GM12878 (cell line): ENCODE results near the gene RALGPS1. TPM values are rescaled to one million over a fixed set of nuclear protein-coding genes. Genes with fewer than 3 reads are reported as not detected.

ENCODE experiments used
- ATAC-seq: fragments of 200-7000 bp; cut with Tn5 transposase; 3 replicates; pipeline ENCODE4 v1.9.1; 2020; ENCODE audit warnings: mild to moderate bottlenecking, moderate library complexity
- BruUV-seq: library from RNA; stranded (reverse); fragments of 400-500 nt; replicated peaks from 2 replicates; lab custom pipeline; 2021; lab: Mats Ljungman, UMichigan
- CTCF ChIA-PET: fragments of 300-600 bp; sonication (Branson Sonifier 250); formaldehyde crosslinking; extraction: SDS; loops from one replicate; lab custom pipeline; 2021; ENCODE audit warnings: inconsistent platforms; lab: Yijun Ruan, JAX
- POLR2A ChIA-PET: fragments of 350-600 bp; formaldehyde crosslinking; extraction: SDS; loops from one replicate; lab custom pipeline; 2021; ENCODE audit warnings: inconsistent platforms; lab: Charles Lee
- RAD21 ChIA-PET: fragments of 300-600 bp; sonication (Branson Sonifier 250); formaldehyde crosslinking; loops from one replicate; lab custom pipeline; 2023; ENCODE audit warnings: antibody characterized with exemption; ENCODE audit not compliant: unreplicated experiment; lab: Charles Lee
- SMC1A ChIA-PET: fragments of 300-600 bp; sonication (Branson Sonifier 250); formaldehyde crosslinking; loops from one replicate; lab custom pipeline; 2023; ENCODE audit not compliant: unreplicated experiment, uncharacterized antibody; lab: Charles Lee
- DNase-seq: peaks from one replicate; pipeline ENCODE4 v3.0.0-alpha.2; 2011; ENCODE audit warnings: low read depth, low spot score
- FAIRE-seq: peaks from 3 replicates; lab custom pipeline; 2011; peaks lifted over from hg19 to GRCh38; lab: Jason Lieb, UNC
- H2AFZ ChIP-seq: 2 replicates; pipeline ENCODE4 v1.6.0; 2011; ENCODE audit warnings: low read depth, low read length, control low read depth; ENCODE audit not compliant: control insufficient read depth
- H3K27ac ChIP-seq: 2 replicates; pipeline ENCODE4 v1.5.1; 2011; ENCODE audit warnings: control low read depth; ENCODE audit not compliant: control insufficient read depth, insufficient read depth
- H3K27me3 ChIP-seq, 2 experiments: replicated peaks in 1 of 2; 2 replicates each; pipeline versions ENCODE4 v1.6.0 to v1.6.1; 2011; ENCODE audit warnings: low read length in 1 of 2; ENCODE audit not compliant: control insufficient read depth in 2 of 2, insufficient read depth in 2 of 2
- H3K36me3 ChIP-seq, 2 experiments: 2 replicates each; pipeline ENCODE4 v1.5.1; 2011; ENCODE audit warnings: low read length in 1 of 2; ENCODE audit not compliant: control insufficient read depth in 2 of 2, insufficient read depth in 2 of 2
- H3K4me1 ChIP-seq: 2 replicates; pipeline ENCODE4 v1.6.1; 2011; ENCODE audit warnings: mild to moderate bottlenecking, low read length, moderate library complexity, mixed read lengths; ENCODE audit not compliant: control insufficient read depth, insufficient read depth
- H3K4me2 ChIP-seq: 2 replicates; pipeline ENCODE4 v1.6.0; 2011; ENCODE audit warnings: control low read depth; ENCODE audit not compliant: control insufficient read depth, insufficient read depth
- H3K4me3 ChIP-seq: fragments of 200-600 bp; sonication (generic); 2 replicates; pipeline ENCODE4 v1.5.1; 2016
- H3K79me2 ChIP-seq: 2 replicates; pipeline ENCODE4 v1.6.0; 2011; ENCODE audit warnings: low read length; ENCODE audit not compliant: control insufficient read depth, insufficient read depth
- H3K9ac ChIP-seq: 2 replicates; pipeline ENCODE4 v1.8.0; 2011; ENCODE audit warnings: low read length, control low read depth, mixed read lengths; ENCODE audit not compliant: control insufficient read depth, insufficient read depth
- H3K9me3 ChIP-seq: replicated peaks from 3 replicates; pipeline ENCODE4 v1.5.1; 2011; ENCODE audit warnings: mild to moderate bottlenecking, low read length; ENCODE audit not compliant: control insufficient read depth, insufficient read depth
- H4K20me1 ChIP-seq: 2 replicates; pipeline ENCODE4 v1.6.0; 2011; ENCODE audit not compliant: control insufficient read depth, insufficient read depth
- BCL3 ChIP-seq: IDR thresholded peaks from 2 replicates; pipeline ENCODE4 v1.6.1; 2011; ENCODE audit warnings: borderline replicate concordance, low read depth, mild to moderate bottlenecking, moderate library complexity, low read length; ENCODE audit not compliant: insufficient read depth, poor library complexity, severe bottlenecking
- CHD2 ChIP-seq: IDR thresholded peaks from 2 replicates; pipeline ENCODE4 v1.6.1; 2011; ENCODE audit warnings: low read depth, low read length, improper control_type of control experiment, borderline replicate concordance
- CHD4 ChIP-seq: fragments of 200-600 bp; sonication (generic); IDR thresholded peaks from 2 replicates; pipeline ENCODE4 v1.6.1; 2016; ENCODE audit warnings: mild to moderate bottlenecking
- CREM ChIP-seq: IDR thresholded peaks from 2 replicates; pipeline ENCODE4 v1.6.1; 2014; ENCODE audit warnings: antibody characterized with exemption, low read depth
- DPF2 ChIP-seq: fragments of 450-650 bp; IDR thresholded peaks from 2 replicates; pipeline ENCODE4 v1.6.1; 2017; ENCODE audit warnings: mild to moderate bottlenecking
- EZH2 ChIP-seq: IDR thresholded peaks from 2 replicates; pipeline ENCODE4 v1.6.1; 2012; ENCODE audit warnings: low read depth, mild to moderate bottlenecking, control low read depth, inconsistent platforms, low read length, borderline replicate concordance; ENCODE audit not compliant: control insufficient read depth
- FOS ChIP-seq: IDR thresholded peaks from 3 replicates; pipeline ENCODE4 v1.6.1; 2011; ENCODE audit warnings: borderline replicate concordance; ENCODE audit not compliant: insufficient read length; ENCODE audit errors: extremely low read depth
- LARP7 ChIP-seq: fragments of 450-650 bp; IDR thresholded peaks from 2 replicates; pipeline ENCODE4 v1.6.1; 2017; ENCODE audit warnings: mild to moderate bottlenecking
- MYC ChIP-seq: IDR thresholded peaks from 2 replicates; pipeline ENCODE4 v1.6.1; 2011; ENCODE audit warnings: mild to moderate bottlenecking, low read length, moderate library complexity, inconsistent platforms; ENCODE audit not compliant: insufficient read depth, insufficient replicate concordance, insufficient read length, severe bottlenecking
- NFXL1 ChIP-seq: fragments of 450-650 bp; IDR thresholded peaks from 2 replicates; pipeline ENCODE4 v1.6.1; 2017; ENCODE audit warnings: antibody characterized with exemption, mild to moderate bottlenecking, borderline replicate concordance
- NFYB ChIP-seq: IDR thresholded peaks from 2 replicates; pipeline ENCODE4 v1.6.1; 2011; ENCODE audit warnings: low read depth, mild to moderate bottlenecking, low read length, improper control_type of control experiment, moderate library complexity; ENCODE audit not compliant: insufficient read depth
- PAX5 ChIP-seq: IDR thresholded peaks from 2 replicates; pipeline ENCODE4 v1.6.1; 2011; ENCODE audit warnings: low read depth, low read length, borderline replicate concordance
- PAX8 ChIP-seq: fragments of 450-650 bp; IDR thresholded peaks from 2 replicates; pipeline ENCODE4 v1.6.1; 2017; ENCODE audit warnings: mild to moderate bottlenecking, moderate library complexity
- WGBS: methylation state at CpG from one replicate; pipeline ENCODE4 v1.1.6; 2016; ENCODE audit warnings: low lambda C conversion rate; ENCODE audit not compliant: insufficient replicate concordance, insufficient coverage; ENCODE audit errors: missing lambda C conversion rate; 5-methylcytosine and 5-hydroxymethylcytosine counted together
- in situ Hi-C: fragments of 300-500 bp; cut with MboI; formaldehyde crosslinking; loops from 9 replicates; pipeline ENCODE4 v1.14.3; 2018; ENCODE audit warnings: mixed read lengths
- intact Hi-C: fragments of 100-400 bp; cut with micrococcal nuclease; formaldehyde crosslinking; loops from one replicate; pipeline ENCODE4 v1.14.2; 2022; ENCODE audit not compliant: unreplicated experiment
- polyA plus RNA-seq, 11 experiments: library from polyadenylated mRNA; depleted of rRNA in 4 of 11; unstranded in 6 of 11; stranded (reverse) in 5 of 11; fragments of >200 nt; fragmentation: Nextera tagmentation in 4 of 11; fragmentation: Illumina TruSeq in 1 of 11; extraction: Ambion mirVana in 4 of 11; extraction: Trizol in 1 of 11; gene quantifications; 1 replicate in 1 of 11; 2 replicates in 10 of 11; pipeline versions ENCODE4 v1.2.1 to v1.2.3, GENCODE V29; 2011 to 2016; ENCODE audit warnings: inconsistent platforms in 2 of 11, missing spikeins in 2 of 11, low read depth in 1 of 11
- total RNA-seq, 4 experiments: library from RNA; depleted of rRNA in 3 of 4; stranded (reverse); fragments of >200 nt in 3 of 4; fragmentation: Illumina TruSeq in 1 of 4; extraction: Trizol in 1 of 4; gene quantifications; 2 replicates each; pipeline versions ENCODE4 v1.2.1 to v1.2.3, GENCODE V29; 2013 to 2021
- TF ChIP-seq, protein P1 (sequence below): IDR thresholded peaks from 2 replicates; pipeline ENCODE4 v1.6.1; 2012; ENCODE audit warnings: improper control_type of control experiment, low read depth, low read length; ENCODE audit not compliant: insufficient replicate concordance

The RALGPS1 gene
- total and polyA plus RNA-seq, 10 of the 15 experiments (the other 5 are each of a cell fraction or from before 2014, with no cell fraction given), result 0.13 to 5.6 (median 2.7) TPM

GRCh38 chr9:126974594-126974993 lies 60.0 kb downstream of the RALGPS1 start:
- Histone ChIP-seq H4K20me1 (no peaks in the 10 kb centered on the region), H2AFZ (no peak overlapping the region), H3K27ac (no peak overlapping the region), H3K4me2 (no peak overlapping the region), H3K9me3 (no peaks in the 10 kb centered on the region), H3K27me3 (no peaks in the 10 kb centered on the region), H3K4me1 (peaks cover 5% of the 10 kb centered on the region; the same call in 1 of the 2 replicates), H3K36me3 (no peaks in the 10 kb centered on the region; a peak in 1 of 4 replicates), H3K9ac (no peak overlapping the region), H3K79me2 (no peaks in the 10 kb centered on the region), H3K4me3 (no peak overlapping the region)
- 97% methylated on average over 6 of the region's 6 CpGs for WGBS
- no peak for DNase-seq
- ChIA-PET RAD21 (interaction anchor here (0.9 to 3.0 kb wide), 6 partner anchors 9 to 224 kb away, joined by 3 to 12 read pairs (median 6); no protein-coding TSS in a partner anchor), CTCF (interaction anchor here (1.0 to 2.9 kb wide), 4 partner anchors 9 to 224 kb away, joined by 3 to 8 read pairs (median 3); no protein-coding TSS in a partner anchor), SMC1A (interaction anchor here (0.7 to 3.6 kb wide), 14 partner anchors 9 to 220 kb away, joined by 3 to 23 read pairs (median 4); no protein-coding TSS in a partner anchor), POLR2A (interaction anchor here (0.7 kb wide), 1 partner anchor 201 kb away, joined by 4 read pairs; no protein-coding TSS in a partner anchor)
- TF ChIP-seq, protein P1, sequence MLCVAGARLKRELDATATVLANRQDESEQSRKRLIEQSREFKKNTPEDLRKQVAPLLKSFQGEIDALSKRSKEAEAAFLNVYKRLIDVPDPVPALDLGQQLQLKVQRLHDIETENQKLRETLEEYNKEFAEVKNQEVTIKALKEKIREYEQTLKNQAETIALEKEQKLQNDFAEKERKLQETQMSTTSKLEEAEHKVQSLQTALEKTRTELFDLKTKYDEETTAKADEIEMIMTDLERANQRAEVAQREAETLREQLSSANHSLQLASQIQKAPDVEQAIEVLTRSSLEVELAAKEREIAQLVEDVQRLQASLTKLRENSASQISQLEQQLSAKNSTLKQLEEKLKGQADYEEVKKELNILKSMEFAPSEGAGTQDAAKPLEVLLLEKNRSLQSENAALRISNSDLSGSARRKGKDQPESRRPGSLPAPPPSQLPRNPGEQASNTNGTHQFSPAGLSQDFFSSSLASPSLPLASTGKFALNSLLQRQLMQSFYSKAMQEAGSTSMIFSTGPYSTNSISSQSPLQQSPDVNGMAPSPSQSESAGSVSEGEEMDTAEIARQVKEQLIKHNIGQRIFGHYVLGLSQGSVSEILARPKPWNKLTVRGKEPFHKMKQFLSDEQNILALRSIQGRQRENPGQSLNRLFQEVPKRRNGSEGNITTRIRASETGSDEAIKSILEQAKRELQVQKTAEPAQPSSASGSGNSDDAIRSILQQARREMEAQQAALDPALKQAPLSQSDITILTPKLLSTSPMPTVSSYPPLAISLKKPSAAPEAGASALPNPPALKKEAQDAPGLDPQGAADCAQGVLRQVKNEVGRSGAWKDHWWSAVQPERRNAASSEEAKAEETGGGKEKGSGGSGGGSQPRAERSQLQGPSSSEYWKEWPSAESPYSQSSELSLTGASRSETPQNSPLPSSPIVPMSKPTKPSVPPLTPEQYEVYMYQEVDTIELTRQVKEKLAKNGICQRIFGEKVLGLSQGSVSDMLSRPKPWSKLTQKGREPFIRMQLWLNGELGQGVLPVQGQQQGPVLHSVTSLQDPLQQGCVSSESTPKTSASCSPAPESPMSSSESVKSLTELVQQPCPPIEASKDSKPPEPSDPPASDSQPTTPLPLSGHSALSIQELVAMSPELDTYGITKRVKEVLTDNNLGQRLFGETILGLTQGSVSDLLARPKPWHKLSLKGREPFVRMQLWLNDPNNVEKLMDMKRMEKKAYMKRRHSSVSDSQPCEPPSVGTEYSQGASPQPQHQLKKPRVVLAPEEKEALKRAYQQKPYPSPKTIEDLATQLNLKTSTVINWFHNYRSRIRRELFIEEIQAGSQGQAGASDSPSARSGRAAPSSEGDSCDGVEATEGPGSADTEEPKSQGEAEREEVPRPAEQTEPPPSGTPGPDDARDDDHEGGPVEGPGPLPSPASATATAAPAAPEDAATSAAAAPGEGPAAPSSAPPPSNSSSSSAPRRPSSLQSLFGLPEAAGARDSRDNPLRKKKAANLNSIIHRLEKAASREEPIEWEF, result no peak
- no peak for TF ChIP-seq NFYB
- no peak for TF ChIP-seq EZH2
- TF ChIP-seq NFXL1, result no peak
- TF ChIP-seq PAX8, result no peak
- TF ChIP-seq CHD4, result no peak
- no peak for TF ChIP-seq CREM
- TF ChIP-seq CHD2, result no peak
- TF ChIP-seq BCL3, result no peak
- no peak for TF ChIP-seq MYC
- no peak for TF ChIP-seq LARP7
- TF ChIP-seq FOS, result no peak
- no peak for TF ChIP-seq PAX5
- no peak for TF ChIP-seq DPF2
- in situ Hi-C loops, result no loop called here
- ATAC-seq, result no peak
- BruUV-seq, result no TSS peak
- FAIRE-seq, result no peak
- intact Hi-C loops, result no loop called here
